SK-N-SH (cell line): ENCODE data around the gene TCEA2. TPM values are rescaled to one million over a fixed set of nuclear protein-coding genes. Genes with fewer than 3 reads are reported as not detected.

Source experiments
- CTCF ChIA-PET: fragments of 300-600, 350-600 bp; formaldehyde crosslinking; extraction: SDS; loops from one replicate; lab custom pipeline; 2021; lab: Yijun Ruan, JAX
- POLR2A ChIA-PET: fragments of 350-600 bp; sonication (Branson Sonifier 250); formaldehyde crosslinking; extraction: SDS; loops from one replicate; lab custom pipeline; 2020; ENCODE audit warnings: antibody characterized with exemption, inconsistent platforms; lab: Yijun Ruan, JAX
- DNase-seq: peaks from one replicate; pipeline ENCODE4 v3.0.0; 2012
- H2AFZ ChIP-seq: fragments of 200-600 bp; sonication (generic); 2 replicates; pipeline ENCODE4 v1.8.1; 2016; ENCODE audit warnings: antibody characterized with exemption, mild to moderate bottlenecking, low read depth
- H3F3A ChIP-seq: fragments of 200-600 bp; sonication (generic); replicated peaks from 2 replicates; pipeline ENCODE3; 2016; ENCODE audit warnings: antibody characterized with exemption, mild to moderate bottlenecking; ENCODE audit not compliant: insufficient read depth
- H3K27ac ChIP-seq, 2 experiments: fragments of 200-500 bp in 1 of 2; fragments of 200-600 bp in 1 of 2; sonication (Bioruptor generic) in 1 of 2; sonication (generic), shearing (Covaris generic) in 1 of 2; 2 replicates each; pipeline versions ENCODE4 v1.5.1 to v1.6.1; 2014 to 2016; ENCODE audit warnings: low read depth in 2 of 2, inconsistent platforms in 1 of 2, low read length in 1 of 2, mild to moderate bottlenecking in 1 of 2, mixed read lengths in 1 of 2
- H3K27me3 ChIP-seq: fragments of 200-600 bp; sonication (generic), shearing (Covaris generic); 2 replicates; pipeline ENCODE4 v1.6.1; 2016; ENCODE audit warnings: mixed run types; ENCODE audit not compliant: insufficient read depth
- H3K36me3 ChIP-seq, 2 experiments: fragments of 200-500 bp in 1 of 2; fragments of 200-600 bp in 1 of 2; sonication (Bioruptor generic) in 1 of 2; sonication (generic) in 1 of 2; replicated peaks in 1 of 2; 2 replicates each; pipeline versions ENCODE3 to v1.5.1; 2014 to 2016; ENCODE audit warnings: low read length in 1 of 2, mild to moderate bottlenecking in 1 of 2; ENCODE audit not compliant: insufficient read depth in 2 of 2, control insufficient read depth in 1 of 2
- H3K4me1 ChIP-seq, 2 experiments: fragments of 200-500 bp in 1 of 2; fragments of 200-600 bp in 1 of 2; sonication (Bioruptor generic) in 1 of 2; sonication (generic), shearing (Covaris generic) in 1 of 2; 2 replicates each; pipeline versions ENCODE4 v1.5.1 to v1.6.1; 2014 to 2016; ENCODE audit warnings: low read depth in 1 of 2, low read length in 1 of 2, mixed run types in 1 of 2; ENCODE audit not compliant: insufficient read depth in 2 of 2, control insufficient read depth in 1 of 2
- H3K4me2 ChIP-seq: fragments of 200-600 bp; sonication (generic), shearing (Covaris generic); 2 replicates; pipeline ENCODE4 v1.6.1; 2017; ENCODE audit warnings: mixed run types
- H3K4me3 ChIP-seq, 2 experiments: fragments of 200-500 bp in 1 of 2; fragments of 200-600 bp in 1 of 2; sonication (Bioruptor generic) in 1 of 2; sonication (generic), shearing (Covaris generic) in 1 of 2; 2 replicates each; pipeline versions ENCODE4 v1.5.1 to v1.8.1; 2014 to 2016; ENCODE audit warnings: low read depth in 2 of 2, inconsistent platforms in 1 of 2, low read length in 1 of 2, mild to moderate bottlenecking in 1 of 2, mixed read lengths in 1 of 2, moderate library complexity in 1 of 2
- H3K79me2 ChIP-seq: fragments of 200-600 bp; sonication (generic); 2 replicates; pipeline ENCODE4 v1.8.1; 2017; ENCODE audit warnings: mild to moderate bottlenecking; ENCODE audit not compliant: insufficient read depth
- H3K9ac ChIP-seq: fragments of 200-600 bp; sonication (generic); 2 replicates; pipeline ENCODE4 v1.6.1; 2017; ENCODE audit warnings: mixed run types
- H3K9me2 ChIP-seq: fragments of 200-600 bp; sonication (generic); 2 replicates; pipeline ENCODE4 v1.6.1; 2017; ENCODE audit warnings: mixed run types
- H3K9me3 ChIP-seq: fragments of 200-600 bp; sonication (generic); 2 replicates; pipeline ENCODE4 v1.6.1; 2017; ENCODE audit warnings: mixed run types, mild to moderate bottlenecking, moderate library complexity
- H4K20me1 ChIP-seq: fragments of 200-600 bp; sonication (generic); 2 replicates; pipeline ENCODE4 v1.6.1; 2017; ENCODE audit warnings: mild to moderate bottlenecking, mixed run types; ENCODE audit not compliant: insufficient read depth
- EP300 ChIP-seq, 2 experiments: IDR thresholded peaks; 2 replicates each; pipeline versions ENCODE4 v1.4.0 to v1.6.1; 2012; ENCODE audit warnings: borderline replicate concordance in 1 of 2, low read depth in 1 of 2, low read length in 1 of 2
- EZH2phosphoT487 ChIP-seq: fragments of 200-600 bp; sonication (generic); IDR thresholded peaks from 2 replicates; pipeline ENCODE4 v1.6.1; 2017; ENCODE audit warnings: low read depth, mixed run types, mild to moderate bottlenecking, antibody characterized with exemption, moderate library complexity, borderline replicate concordance
- FOSL2 ChIP-seq: IDR thresholded peaks from 2 replicates; pipeline ENCODE4 v1.4.0; 2012; ENCODE audit warnings: low read depth, mild to moderate bottlenecking, moderate library complexity, borderline replicate concordance
- FOXJ3 ChIP-seq: sonication (generic); formaldehyde crosslinking; IDR thresholded peaks from 2 replicates; pipeline ENCODE4 v1.5.1; 2020; ENCODE audit warnings: mild to moderate bottlenecking, missing genetic modification reagents
- FOXM1 ChIP-seq: IDR thresholded peaks from 2 replicates; pipeline ENCODE4 v1.4.0; 2012; ENCODE audit warnings: low read depth, mild to moderate bottlenecking
- GABPA ChIP-seq: IDR thresholded peaks from 2 replicates; pipeline ENCODE4 v1.4.0; 2012; ENCODE audit warnings: low read depth, mild to moderate bottlenecking
- IRF3 ChIP-seq: fragments of 150-350 bp; IDR thresholded peaks from 2 replicates; pipeline ENCODE4 v1.6.1; 2016; ENCODE audit warnings: mild to moderate bottlenecking, low read depth, low read length
- MXI1 ChIP-seq: IDR thresholded peaks from 2 replicates; pipeline ENCODE4 v1.6.1; 2012; ENCODE audit warnings: mild to moderate bottlenecking, low read depth, low read length, improper control_type of control experiment
- NRF1 ChIP-seq: IDR thresholded peaks from 2 replicates; pipeline ENCODE4 v1.6.1; 2012; ENCODE audit warnings: low read depth, mild to moderate bottlenecking, low read length
- POLR2AphosphoS5 ChIP-seq: IDR thresholded peaks from 2 replicates; pipeline ENCODE4 v1.6.1; 2012; ENCODE audit warnings: low read depth, low read length
- RAD21 ChIP-seq: IDR thresholded peaks from 2 replicates; pipeline ENCODE4 v1.6.1; 2012; ENCODE audit warnings: mild to moderate bottlenecking, low read length
- SIN3A ChIP-seq: IDR thresholded peaks from 2 replicates; pipeline ENCODE4 v1.6.1; 2012; ENCODE audit warnings: low read depth, mild to moderate bottlenecking, low read length, moderate library complexity, borderline replicate concordance
- SMC3 ChIP-seq: IDR thresholded peaks from 2 replicates; pipeline ENCODE4 v1.6.1; 2012; ENCODE audit warnings: low read depth, low read length, improper control_type of control experiment
- TAF1 ChIP-seq: IDR thresholded peaks from 2 replicates; pipeline ENCODE4 v1.6.1; 2012; ENCODE audit warnings: low read depth, mild to moderate bottlenecking, low read length, moderate library complexity, borderline replicate concordance
- TCF12 ChIP-seq: IDR thresholded peaks from 2 replicates; pipeline ENCODE4 v1.4.0; 2012
- TEAD4 ChIP-seq: IDR thresholded peaks from 2 replicates; pipeline ENCODE4 v1.4.0; 2012; ENCODE audit warnings: mild to moderate bottlenecking, borderline replicate concordance; ENCODE audit not compliant: insufficient read depth
- USF2 ChIP-seq: fragments of 150-350 bp; IDR thresholded peaks from 2 replicates; pipeline ENCODE4 v1.6.1; 2017; ENCODE audit warnings: antibody characterized with exemption, low read length, low read depth, borderline replicate concordance
- YY1 ChIP-seq: IDR thresholded peaks from 2 replicates; pipeline ENCODE4 v1.4.0; 2012; ENCODE audit warnings: low read depth, mild to moderate bottlenecking
- WGBS: methylation state at CpG from one replicate; pipeline ENCODE4 v1.1.6; 2017; ENCODE audit warnings: low lambda C conversion rate; 5-methylcytosine and 5-hydroxymethylcytosine counted together
- polyA plus RNA-seq, 3 experiments: library from polyadenylated mRNA; depleted of rRNA; stranded (reverse); fragments of >200 nt; gene quantifications; 2 replicates each; pipeline ENCODE4 v1.2.3, GENCODE V29; 2012
- TF ChIP-seq, protein P1 (sequence below): IDR thresholded peaks from 2 replicates; pipeline ENCODE4; 2012
- TF ChIP-seq, protein P2 (sequence below): IDR thresholded peaks from 2 replicates; pipeline ENCODE4 v1.4.0; 2012; ENCODE audit warnings: low read depth, borderline replicate concordance

TCEA2 gene
- polyA plus RNA-seq, 1 of the 3 experiments (the other 2 are of a cell fraction), result 98.9 TPM

DNA sequence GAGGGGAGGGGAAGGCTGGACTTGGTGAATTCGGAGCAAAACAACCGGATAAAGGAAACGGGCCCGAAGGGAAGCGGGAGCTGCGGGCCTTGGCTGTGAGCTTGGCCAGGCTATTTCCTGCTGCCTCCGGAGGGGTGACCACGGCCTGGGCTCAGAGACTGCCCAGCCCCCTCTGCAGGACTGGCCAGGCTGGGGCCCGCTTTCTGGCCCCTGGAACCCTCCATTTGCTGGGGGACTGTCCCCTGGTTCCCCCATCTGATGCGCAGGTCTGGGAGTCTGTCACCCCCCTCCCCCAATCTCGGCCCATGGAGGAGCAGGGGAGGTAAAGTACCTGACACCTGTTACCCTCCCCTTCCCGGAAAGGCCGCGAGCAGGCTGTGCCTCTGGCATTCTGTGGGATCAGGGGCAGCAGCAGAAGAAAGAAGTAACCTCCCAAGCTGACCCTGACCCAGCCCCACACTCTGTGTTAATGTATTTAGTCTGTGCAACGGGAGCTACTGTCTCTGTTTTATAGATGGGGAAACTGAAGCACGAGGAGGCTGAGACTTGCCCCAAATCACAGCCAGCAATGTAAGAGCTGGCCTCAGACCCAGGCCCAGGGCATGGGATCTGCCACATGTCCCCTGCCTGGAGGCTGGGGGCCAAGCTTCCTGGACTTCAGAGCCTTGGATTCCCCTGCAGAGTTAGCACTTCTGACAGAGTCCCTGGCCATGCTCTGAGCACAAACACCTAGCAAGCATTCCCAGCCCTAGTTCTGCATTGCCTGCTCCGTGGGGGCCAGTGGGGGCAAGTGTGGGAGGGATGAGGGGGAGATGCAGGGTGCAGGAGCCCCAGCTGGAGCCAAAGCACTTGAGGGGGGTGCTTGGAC, 23.5 kb upstream of the TCEA2 start:
- Histone ChIP-seq H3K9me3 (no peaks in the 10 kb centered on the region), H4K20me1 (0 out of 2 replicates have a peak, but pooled peaks cover 8% of the 10 kb centered on the region), H3K9ac (no peak overlapping the region), H3K4me1 (peaks cover 0 to 13% of the 10 kb centered on the region in 2 experiments; a peak in 1 of 4 replicates), H3F3A (peaks cover 9% of the 10 kb centered on the region), H3K4me2 (peak overlapping the region; percentile 82; the same call in 1 of the 2 replicates), H3K79me2 (no peaks in the 10 kb centered on the region), H3K9me2 (no peaks in the 10 kb centered on the region), H2AFZ (no peak overlapping the region), H3K4me3 (peak overlapping the region; percentile 42 to 57), H3K27ac (no peak overlapping the region), H3K36me3 (peaks cover 0 to 8% of the 10 kb centered on the region in 2 experiments), H3K27me3 (no peaks in the 10 kb centered on the region)
- POLR2A ChIA-PET, result interaction anchor here (3.6 kb wide), 1 partner anchor 58 kb away, joined by 18 read pairs; the partner anchor contains the start of gene PRPF6
- 18% methylated on average over 10 of the region's 17 CpGs for WGBS
- TF ChIP-seq, protein P1, sequence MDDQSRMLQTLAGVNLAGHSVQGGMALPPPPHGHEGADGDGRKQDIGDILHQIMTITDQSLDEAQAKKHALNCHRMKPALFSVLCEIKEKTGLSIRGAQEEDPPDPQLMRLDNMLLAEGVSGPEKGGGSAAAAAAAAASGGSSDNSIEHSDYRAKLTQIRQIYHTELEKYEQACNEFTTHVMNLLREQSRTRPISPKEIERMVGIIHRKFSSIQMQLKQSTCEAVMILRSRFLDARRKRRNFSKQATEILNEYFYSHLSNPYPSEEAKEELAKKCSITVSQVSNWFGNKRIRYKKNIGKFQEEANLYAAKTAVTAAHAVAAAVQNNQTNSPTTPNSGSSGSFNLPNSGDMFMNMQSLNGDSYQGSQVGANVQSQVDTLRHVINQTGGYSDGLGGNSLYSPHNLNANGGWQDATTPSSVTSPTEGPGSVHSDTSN, result no peak
- TF ChIP-seq USF2 (no peak), FOSL2 (no peak), FOXJ3 (CRISPR knock-in tag) (no peak), GABPA (no peak), TEAD4 (no peak), NRF1 (no peak), POLR2AphosphoS5 (no peak), MXI1 (no peak), FOXM1 (no peak), SIN3A (no peak), TAF1 (no peak), TCF12 (no peak), IRF3 (no peak), RAD21 (no peak), YY1 (no peak), SMC3 (no peak), EP300 (IDR thresholded peaks at IDR 0.05; ENCODE audit: borderline replicate concordance in 1 of 2, low read depth in 1 of 2, low read length in 1 of 2) (no peak), EZH2phosphoT487 (no peak)
- TF ChIP-seq, protein P2, sequence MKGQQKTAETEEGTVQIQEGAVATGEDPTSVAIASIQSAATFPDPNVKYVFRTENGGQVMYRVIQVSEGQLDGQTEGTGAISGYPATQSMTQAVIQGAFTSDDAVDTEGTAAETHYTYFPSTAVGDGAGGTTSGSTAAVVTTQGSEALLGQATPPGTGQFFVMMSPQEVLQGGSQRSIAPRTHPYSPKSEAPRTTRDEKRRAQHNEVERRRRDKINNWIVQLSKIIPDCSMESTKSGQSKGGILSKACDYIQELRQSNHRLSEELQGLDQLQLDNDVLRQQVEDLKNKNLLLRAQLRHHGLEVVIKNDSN, result no peak
- no peak for DNase-seq
- CTCF ChIA-PET, result interaction anchor here (0.7 to 7.7 kb wide), 31 partner anchors 13 to 731 kb away, joined by 3 to 85 read pairs (median 6); partner anchors contain the start of genes LKAAEAR1, OPRL1, PRPF6 and RGS19
